COLO829 (cell line): ENCODE results near the gene FAM162A.
A peak's percentile ranks its signal among the peaks of the same experiment; 100 is the strongest.

Experiments used
- DNase-seq: peaks from one replicate; pipeline ENCODE4 v3.0.0; 2012; ENCODE audit warnings: low spot score

The FAM162A gene

GRCh38 chr3:122387709-122388108 is 3.7 kb downstream of the FAM162A start:
- DNase-seq: no peak

- DNase-seq: no peak
These were observed 5.2 kb downstream of the FAM162A start for GRCh38 chr3:122389197-122389596.

DNA sequence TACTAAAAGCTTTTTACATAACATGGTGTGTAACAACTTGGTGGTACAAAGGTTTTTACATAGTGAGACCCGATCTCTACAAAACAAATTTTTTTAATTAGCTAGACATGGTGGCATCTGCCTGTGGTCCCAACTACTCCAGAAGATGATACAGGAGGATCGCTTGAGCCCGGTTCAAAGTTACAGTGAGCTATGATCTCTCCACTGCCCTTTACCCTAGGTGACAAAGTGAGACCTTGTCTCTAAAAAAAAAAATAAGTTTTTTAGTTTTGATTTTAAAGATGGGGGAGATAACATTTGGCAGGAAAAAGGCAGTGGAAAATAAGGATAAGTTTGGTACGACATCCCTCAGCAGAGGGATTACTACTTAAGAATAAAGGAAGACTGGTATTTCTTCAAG is 5.9 kb downstream of the FAM162A start:
- no peak for DNase-seq

DNA sequence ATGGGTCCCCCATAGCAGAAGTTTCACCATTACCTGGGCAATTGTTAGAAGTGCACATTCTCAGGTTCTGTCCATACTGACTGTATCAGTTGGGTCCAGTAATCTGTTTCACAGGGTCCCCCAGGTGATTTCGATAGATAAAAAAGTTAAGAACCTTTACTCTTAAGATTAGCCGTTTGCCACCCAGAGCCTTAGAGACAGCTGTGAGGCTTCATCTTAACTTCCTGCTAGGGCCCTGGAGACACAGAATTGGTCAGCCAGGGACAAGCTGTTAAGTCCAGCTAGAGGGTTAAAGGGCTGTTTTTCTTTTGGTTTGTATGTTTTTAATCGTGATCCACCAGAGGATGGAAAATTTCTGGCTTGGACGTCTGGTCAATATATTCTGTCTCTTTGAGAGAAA is 6.7 kb downstream of the FAM162A start:
- no peak for DNase-seq

- DNase-seq: no peak
These were observed 7.9 kb downstream of the FAM162A start for GRCh38 chr3:122391681-122392446.

DNA sequence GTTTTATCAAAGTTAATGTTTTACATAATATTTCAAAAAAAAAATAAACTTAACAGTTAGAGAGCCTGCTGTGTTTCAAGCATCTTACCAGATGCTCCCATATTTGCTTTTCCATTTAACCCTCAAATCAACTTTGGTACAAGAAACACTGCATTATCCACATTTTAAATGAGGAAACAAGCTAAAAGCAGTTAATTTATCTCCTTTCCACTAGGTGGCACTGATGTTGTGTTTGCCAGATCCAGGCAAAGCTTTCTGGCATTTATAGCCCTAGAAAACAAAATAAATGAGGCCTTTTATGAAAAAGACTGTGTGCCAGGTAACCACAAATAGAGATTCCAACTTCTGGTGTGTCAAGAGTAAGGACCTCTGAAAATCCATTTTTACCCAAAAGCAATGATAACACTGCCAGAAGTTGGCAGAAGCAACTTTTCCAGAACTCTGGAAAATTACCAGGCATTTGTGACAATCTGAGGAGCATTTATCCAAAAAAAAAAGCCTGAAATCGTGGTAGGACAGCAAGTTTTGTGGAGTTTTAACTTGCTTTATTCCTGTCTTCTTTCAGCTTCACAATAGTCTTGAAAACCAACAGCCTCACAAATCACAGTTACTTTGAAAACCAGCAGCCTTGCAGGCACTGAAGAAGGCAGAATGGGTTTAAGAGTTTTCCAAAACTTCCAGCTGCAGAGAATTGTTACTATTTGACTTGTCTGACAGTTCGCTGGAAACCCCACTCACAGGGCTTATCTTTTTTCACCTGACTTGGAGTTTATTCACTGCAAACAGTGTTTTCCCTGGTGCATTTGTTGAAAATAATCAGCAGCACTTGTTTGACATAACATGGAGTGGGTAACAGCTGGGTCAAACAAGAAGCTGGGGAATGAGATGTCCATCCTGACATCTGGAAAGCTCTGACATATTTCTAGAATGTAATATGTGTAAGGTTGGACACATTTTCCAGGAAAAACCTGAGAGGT is 9.2 kb downstream of the FAM162A start:
- DNase-seq: peak; percentile 84

DNA sequence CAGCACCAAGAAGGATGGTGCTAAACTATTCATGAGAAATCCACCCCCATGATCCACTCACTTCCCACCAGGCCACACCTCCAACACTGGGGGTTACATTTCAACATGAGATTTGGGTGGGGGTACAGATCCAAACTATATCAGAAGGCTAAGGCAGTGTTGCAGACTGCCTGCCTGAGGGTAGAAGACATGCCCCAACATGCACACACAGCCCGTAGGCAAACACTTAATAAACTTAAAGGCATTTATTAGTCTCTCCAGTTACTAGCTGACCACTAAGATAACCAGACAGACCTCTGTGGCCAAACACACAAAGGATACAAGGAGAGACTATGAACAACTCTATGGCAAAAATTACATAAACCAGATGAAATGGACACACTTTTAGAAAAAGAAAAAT is 10.2 kb downstream of the FAM162A start:
- no peak for DNase-seq

DNA sequence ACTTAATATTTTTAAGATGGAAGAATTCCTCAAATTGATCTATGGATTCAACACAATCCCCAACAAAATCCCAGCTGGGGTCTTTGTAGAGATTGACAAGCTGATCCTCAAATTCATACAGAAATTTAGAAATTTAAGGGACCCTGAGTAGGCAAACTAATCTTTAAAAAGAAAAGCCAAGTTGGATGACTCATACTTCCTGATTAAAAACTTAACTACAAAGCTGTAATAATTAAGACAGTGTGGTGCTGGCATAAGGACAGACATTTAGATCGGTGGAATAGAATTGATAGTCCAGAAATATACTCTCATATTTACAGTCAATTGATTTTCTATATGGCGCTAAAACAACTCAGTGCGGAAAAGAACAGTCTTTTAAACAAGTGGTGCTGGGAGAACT is 11.6 kb downstream of the FAM162A start:
- DNase-seq: no peak

- DNase-seq: no peak
These were observed 12.5 kb downstream of the FAM162A start for GRCh38 chr3:122396511-122396910.

- DNase-seq: no peak
These were observed 13.2 kb downstream of the FAM162A start for GRCh38 chr3:122397201-122397600.

DNA sequence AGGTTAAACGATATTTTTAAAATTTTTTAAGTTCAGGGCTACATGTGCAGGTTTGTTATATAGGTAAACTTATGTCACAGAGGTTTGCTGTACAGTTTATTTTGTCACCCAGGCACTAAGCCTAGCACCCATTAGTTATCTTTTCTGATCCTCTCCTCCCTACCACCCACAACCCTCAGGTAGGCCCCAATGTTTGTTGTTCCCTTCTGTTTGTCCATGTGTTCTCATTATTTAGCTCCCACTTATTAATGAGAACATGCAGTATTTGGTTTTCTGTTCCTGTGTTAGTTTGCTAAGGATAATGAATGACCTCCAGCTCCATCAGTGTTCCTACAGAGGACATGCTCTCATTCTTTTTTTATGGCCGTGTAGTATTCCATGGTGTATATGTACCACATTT is 14.9 kb downstream of the FAM162A start:
- DNase-seq: no peak

DNA sequence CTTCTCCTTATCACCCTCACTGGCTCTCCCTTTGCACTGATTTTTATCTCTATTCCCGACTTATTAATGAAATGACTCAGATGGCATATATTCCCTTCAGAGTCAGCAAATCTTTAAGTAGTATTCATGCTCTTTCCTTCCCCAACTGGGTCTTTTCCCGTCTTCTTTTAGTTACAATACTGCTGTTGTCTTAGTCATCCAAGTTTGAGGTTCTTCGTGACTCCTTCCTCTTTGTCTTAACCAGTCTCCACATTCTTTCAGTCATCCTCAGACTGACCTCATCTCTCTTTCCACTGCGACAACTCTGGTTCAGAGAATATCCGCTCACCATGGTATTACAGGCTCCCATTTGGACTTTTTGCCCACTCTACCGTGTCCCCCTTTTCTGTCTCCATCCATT is 19.5 kb downstream of the FAM162A start:
- peak; percentile 89 for DNase-seq

- no peak for DNase-seq
These were observed 21.0 kb downstream of the FAM162A start for GRCh38 chr3:122405015-122405414.

- no peak for DNase-seq
These were observed 22.2 kb downstream of the FAM162A start for GRCh38 chr3:122406198-122406597.

- DNase-seq: no peak
These were observed 24.0 kb downstream of the FAM162A start for GRCh38 chr3:122407946-122408345.

- no peak for DNase-seq
These were observed 25.5 kb downstream of the FAM162A start for GRCh38 chr3:122409446-122409845.

- DNase-seq: no peak
These were observed 26.1 kb downstream of the FAM162A start for GRCh38 chr3:122410111-122410510.

DNA sequence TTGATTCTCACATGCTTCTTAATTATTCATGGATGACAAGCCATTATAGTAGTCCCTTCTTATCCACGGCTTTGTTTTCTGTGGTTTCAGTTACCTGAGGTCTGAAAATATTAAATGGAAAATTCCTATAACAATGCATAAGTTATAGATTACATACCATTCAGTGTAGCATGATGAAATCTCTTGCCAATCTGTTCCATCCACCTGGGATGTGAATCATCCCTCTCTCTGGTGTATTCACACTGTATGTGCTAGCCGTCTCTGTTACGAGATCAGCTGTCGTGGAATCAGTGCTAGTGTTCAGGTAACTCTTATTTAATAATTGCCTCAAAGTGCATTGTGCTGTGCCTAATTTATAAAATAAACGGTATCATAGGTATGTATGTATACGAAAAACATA is 26.7 kb downstream of the FAM162A start:
- DNase-seq: no peak

- DNase-seq: no peak
These were observed 30.4 kb downstream of the FAM162A start for GRCh38 chr3:122414391-122414790.

- peak; percentile 54 for DNase-seq
These were observed 31.2 kb downstream of the FAM162A start for GRCh38 chr3:122415104-122415744.

GRCh38 chr3:122415762-122416654 is 32.0 kb downstream of the FAM162A start, which contains the start of gene WDR5B:
WDR5B (minus strand) TSS chr3:122416062; CDS start chr3:122415528, 534 bp downstream.
- peak; percentile 100 for DNase-seq
